HG02623 (cell line): ENCODE measurements around the gene UBAC1.
"Not testable (repeated sequence)": the region's sequence is repeated elsewhere in the genome, so short reads cannot be mapped to it uniquely, and the experiment has no call there.

ENCODE experiments used
- ATAC-seq: cut with Tn5 transposase; IDR thresholded peaks from one replicate; pipeline ENCODE4 v1.9.1; 2021; ENCODE audit warnings: moderate library complexity; ENCODE audit not compliant: unreplicated experiment

Gene UBAC1

DNA sequence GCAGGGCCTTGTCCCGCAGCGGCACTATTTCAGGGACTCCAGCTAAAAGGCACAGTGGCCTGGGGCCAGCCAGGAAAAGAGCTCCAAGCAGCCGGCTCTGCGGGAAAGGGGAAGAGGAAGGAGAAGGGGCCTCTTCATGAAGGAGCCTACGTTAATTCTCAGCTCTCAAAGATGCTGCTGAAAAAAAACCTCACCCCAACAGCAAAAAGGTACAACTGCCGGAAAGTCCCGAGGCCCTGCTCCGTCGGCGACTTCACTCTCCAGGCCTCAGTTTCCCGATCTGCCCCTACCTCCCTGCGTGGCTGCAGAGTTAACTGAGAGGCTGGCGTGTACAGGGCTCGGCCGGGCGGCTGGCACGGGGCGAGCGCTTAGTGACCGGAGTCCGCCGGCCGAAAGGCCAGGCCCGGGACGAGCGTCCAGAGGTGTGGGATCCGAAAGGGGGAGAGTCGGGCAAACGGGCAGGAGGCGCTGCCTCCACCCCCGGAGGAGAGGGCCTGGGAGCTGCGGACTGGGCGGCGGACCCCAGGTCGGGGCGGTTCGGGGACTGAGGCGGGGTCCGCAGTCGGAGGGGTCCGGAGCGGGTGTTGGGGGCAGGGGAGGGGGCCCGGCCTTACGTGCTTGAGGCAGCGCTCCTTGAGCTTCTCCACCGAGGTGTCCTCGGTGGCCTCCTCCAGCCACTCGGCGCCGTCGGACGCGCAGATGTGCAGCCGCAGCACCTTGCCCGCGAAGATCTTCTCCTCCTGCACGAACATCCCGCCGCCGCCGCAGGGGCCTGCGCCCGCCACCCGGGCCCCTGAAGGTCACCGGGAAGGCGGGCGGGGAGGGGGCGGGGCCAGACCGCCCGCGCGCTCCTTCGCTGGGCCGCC, 529 bp downstream of the UBAC1 start:
- ATAC-seq = no peak

DNA sequence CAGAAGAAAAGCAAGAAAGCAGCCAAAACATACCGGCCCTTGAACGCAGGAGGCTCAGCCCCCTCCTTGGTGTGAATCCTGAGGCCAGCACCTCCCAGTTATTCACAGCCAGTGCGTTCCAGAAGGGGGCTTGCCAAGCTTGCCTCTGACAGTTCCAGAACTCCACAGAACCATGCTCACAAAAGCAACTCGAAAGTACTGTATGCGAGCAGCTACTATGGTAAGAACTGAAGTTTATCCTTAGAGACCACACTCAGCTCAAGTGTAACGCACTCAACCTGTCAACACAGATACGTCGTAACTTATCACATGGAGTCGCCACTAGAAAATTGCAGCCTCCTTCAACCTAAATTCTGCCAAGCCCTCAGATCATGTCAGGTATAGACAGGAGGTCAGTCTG, 1.4 kb downstream of the UBAC1 start:
- ATAC-seq = no peak

- no peak for ATAC-seq
Measured at GRCh38 chr9:135958485-135958884, 2.7 kb downstream of the UBAC1 start.

DNA sequence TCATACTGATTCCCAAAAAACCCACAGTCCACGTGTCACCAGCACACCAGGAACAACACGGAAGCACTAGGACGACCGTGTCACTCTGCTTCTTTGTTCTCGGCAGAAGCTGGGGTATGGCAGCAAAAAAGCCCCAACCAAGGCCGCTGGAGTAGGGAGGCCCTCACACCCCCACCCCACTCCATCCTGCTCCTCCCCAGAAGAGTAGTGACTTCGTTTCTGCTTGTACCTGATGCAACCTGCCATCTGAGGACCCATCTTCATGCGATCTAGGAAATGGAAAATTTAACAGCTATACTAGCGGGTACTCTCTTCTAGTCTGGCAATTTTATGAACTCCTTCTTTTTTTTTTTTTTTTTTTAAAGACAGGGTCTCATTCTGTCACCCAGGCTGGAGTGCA, 3.7 kb downstream of the UBAC1 start:
- no peak for ATAC-seq

- ATAC-seq = no peak
Measured at GRCh38 chr9:135956802-135957174, 4.4 kb downstream of the UBAC1 start.

- no peak for ATAC-seq
Measured at GRCh38 chr9:135955934-135956801, 5.0 kb downstream of the UBAC1 start.

DNA sequence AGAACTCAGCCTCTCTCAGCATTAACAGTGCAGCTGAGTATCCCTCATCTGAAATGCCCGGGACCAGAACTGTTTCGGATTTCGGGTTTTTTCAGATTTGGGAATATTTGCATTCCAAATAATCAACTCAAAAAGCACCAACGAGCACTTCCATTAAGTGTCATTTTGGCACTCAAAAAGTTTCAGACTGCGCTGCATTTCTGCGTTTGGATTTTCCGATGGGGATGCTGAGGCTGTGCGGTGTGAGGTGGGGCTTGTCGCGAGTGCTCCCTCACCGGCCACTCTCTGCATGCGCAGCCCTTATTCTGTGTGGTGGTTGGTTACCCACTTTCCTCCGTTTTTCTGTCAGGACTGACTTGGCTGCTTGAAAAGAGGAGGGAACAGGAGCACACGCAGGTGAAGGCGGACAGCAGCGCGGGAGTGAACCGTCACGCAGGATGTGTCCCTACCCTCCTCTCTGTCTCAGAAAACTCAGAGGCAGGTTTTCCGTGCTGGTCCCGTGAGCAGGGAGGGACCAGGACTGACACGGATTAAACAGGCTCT, 8.4 kb downstream of the UBAC1 start:
- ATAC-seq = no peak

DNA sequence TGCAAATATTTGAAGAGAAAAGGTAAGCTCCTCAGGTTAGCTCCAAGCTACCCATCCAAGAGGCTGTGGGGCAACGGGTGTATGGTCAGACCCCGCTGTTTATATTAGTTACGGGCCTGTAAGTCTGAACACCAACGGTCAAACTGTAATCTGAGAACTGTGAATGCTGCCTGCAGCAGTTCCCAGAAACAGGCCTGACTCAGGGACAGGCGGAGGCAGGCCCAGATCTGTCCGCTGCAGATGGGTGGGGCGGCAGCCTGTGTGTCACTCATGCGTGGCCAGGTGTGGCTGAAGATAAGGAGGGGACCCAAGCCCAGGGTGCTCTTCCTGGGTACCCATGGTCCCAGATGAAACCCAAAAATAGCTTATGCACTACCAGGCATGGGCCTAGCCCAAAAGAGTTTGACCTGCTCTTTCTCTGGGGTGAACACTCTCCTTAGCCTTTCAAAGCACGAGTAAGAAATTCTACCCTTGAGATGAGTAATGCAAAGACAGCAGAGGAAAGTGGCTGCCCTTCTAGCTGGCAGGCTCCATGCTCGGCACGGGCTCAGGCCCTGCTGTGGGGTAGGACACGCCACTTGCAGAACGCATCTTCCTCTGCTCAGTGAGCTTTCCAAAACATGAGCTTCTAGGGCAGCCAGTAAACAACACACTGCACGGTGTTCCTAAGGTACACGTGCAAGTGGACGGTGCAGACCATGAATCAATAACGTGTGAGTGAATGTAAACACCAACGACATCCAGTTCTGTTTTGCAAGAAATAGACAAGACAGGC, 9.1 kb downstream of the UBAC1 start:
- no peak for ATAC-seq

DNA sequence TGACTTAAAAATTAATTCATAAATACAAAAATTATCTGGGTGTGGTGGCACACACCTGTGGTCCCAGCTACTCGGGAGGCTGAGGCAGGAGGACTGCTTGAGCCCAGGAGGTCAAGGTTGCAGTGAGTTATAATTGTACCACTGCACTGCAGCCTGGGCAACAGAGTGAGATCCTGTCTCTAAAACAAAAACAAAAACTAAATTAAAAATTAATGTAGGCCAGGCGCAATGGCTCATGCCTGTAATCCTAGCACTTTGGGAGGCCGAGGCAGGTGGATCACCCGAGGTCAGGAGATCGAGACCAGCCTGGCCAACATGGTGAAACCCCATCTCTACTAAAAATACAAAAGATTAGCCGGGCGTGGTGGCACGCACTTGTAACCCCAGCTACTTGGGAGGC, 9.9 kb downstream of the UBAC1 start:
- ATAC-seq = not testable (repeated sequence)

DNA sequence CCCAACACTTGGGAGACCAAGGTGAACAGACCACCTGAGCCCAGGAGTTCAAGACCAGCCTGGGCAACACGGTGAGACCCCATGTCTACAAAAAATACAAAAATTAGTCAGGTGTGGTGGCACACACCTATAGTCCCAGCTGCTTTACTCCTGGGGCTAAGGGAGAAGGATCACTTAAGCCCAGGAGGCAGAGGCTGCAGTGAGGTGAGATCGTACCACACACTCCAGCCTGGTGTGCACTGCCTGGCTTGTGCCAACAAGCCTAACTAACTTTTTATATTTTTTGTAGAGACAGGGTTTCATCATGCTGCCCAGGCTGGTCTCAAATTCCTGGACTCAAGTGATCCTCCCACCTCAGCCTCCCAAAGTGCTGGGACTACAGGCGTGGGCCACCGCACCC, 10.3 kb downstream of the UBAC1 start:
- not testable (repeated sequence) for ATAC-seq

GRCh38 chr9:135950135-135950682, 11.0 kb downstream of the UBAC1 start:
- no peak for ATAC-seq

- no peak for ATAC-seq
Measured at GRCh38 chr9:135949501-135950134, 11.6 kb downstream of the UBAC1 start.

DNA sequence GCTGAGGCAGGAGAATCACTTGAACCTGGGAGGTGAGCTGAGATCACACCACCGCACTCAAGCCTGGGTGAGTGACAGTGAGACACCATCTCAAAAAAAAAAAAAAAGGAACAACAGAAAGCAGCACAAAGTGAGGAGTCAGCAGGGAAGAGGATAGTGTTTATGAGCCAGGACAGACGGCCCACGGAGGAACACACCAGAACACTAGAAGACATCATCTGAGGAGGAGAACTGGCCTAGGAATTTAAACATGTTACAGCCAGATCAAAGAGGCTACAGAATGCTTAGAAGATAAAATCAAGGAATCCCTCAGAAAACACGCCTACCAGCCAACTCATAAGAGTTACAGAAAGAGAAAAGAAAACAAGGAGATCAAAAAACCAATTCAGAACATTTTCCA, 12.2 kb downstream of the UBAC1 start:
- no peak for ATAC-seq

GRCh38 chr9:135948446-135948845, 12.7 kb downstream of the UBAC1 start:
- ATAC-seq = no peak

- no peak for ATAC-seq
Measured at GRCh38 chr9:135947582-135947981, 13.6 kb downstream of the UBAC1 start.

DNA sequence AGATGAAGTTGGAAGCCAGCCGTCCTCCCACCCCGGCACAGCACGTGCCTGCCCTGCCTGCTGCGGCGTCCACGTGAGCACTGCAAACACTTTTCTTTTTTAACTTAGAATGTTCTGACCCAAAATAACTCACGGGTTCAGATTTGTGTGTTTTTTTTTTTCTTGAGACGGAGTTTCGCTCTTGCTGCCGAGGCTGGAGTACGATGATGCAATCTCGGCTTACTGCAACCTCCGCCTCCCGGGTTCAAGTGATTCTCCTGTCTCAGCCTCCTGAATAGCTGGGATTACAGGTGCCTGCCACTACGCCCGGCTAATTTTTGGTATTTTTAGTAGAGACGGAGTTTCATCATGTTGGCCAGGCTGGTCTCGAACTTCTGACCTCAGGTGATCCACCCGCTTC, 14.1 kb downstream of the UBAC1 start:
- ATAC-seq = not testable (repeated sequence)

DNA sequence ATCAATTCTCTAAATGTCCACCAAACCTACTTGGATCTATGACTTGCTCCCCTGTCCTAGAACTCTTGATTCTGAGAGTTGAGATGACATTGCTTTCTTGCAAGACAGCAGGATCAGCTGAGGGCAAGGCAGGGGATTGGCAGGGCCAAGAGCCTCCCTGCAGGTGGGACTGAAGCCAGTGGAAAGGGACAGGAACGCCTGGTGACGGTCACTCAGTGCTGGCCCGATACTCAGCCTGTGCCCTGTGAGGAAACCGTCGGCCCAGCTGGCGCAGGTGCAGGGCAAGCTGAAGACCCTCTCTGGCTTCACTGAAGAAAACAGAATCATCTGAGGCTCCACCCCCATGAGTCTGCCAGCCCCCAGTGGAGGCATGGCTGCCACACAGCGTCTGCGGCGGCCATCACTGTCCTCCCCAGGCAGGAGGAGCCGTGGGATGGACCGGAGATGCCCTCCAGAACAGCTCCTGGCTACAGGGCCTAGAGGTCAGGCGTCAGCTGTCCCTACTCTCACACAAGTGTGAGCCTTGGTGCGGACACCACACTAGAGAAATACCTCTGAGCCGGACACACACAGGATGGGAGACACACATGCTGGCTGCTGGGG, 14.7 kb downstream of the UBAC1 start:
- ATAC-seq = no peak

DNA sequence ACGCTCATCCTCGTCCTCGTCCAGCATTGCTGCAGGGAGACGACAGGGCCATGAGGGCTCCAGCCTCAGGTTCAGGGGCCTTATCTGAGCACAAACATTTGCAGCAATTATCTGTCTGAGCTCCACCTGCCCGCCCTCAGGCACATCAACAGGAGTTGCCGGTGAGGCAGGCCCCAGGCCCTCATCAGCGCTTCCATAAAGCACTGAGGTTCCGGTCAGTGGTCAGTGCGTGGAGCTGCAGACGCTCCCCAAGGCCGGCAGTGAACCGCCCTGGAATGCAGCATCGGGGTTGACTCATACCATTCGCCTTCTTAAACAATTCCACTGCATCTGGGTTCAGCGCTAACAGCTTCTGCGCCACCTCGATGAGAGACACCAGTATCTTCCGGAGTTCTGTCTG, 15.2 kb downstream of the UBAC1 start:
- no peak for ATAC-seq

GRCh38 chr9:135944444-135945252, 16.5 kb downstream of the UBAC1 start:
- no peak for ATAC-seq
